ENCODE data around the gene PLAAT2.

Gene PLAAT2

GRCh38 chr11:63518548-63518947 is 44.6 kb downstream of the PLAAT2 start:
- DNase-seq (ENCODE audit: low read depth, low spot score) = no peak

GRCh38 chr11:63517156-63517555 is 46.0 kb downstream of the PLAAT2 start:
- DNase-seq (ENCODE audit: low read depth, low spot score) = no peak

GRCh38 chr11:63516109-63516508 is 47.1 kb downstream of the PLAAT2 start:
- DNase-seq (ENCODE audit: low read depth, low spot score) = no peak

GRCh38 chr11:63512816-63513215 is 50.4 kb downstream of the PLAAT2 start:
- DNase-seq (ENCODE audit: low read depth, low spot score) = no peak

GRCh38 chr11:63511048-63511748 is 52.0 kb downstream of the PLAAT2 start:
- DNase-seq (ENCODE audit: low read depth, low spot score) = no peak

GRCh38 chr11:63510360-63511047 is 52.7 kb downstream of the PLAAT2 start:
- no peak for DNase-seq (ENCODE audit: low read depth, low spot score)

- no peak for DNase-seq (ENCODE audit: low read depth, low spot score)
Observed at GRCh38 chr11:63508745-63509144, 54.4 kb downstream of the PLAAT2 start.

- peak; percentile 74 for DNase-seq (ENCODE audit: low read depth, low spot score)
Observed at GRCh38 chr11:63508009-63508408, 55.2 kb downstream of the PLAAT2 start.

- DNase-seq (ENCODE audit: low read depth, low spot score) = no peak
Observed at GRCh38 chr11:63507511-63507910, 55.7 kb downstream of the PLAAT2 start.

- DNase-seq (ENCODE audit: low read depth, low spot score) = no peak
Observed at GRCh38 chr11:63506876-63507275, 56.3 kb downstream of the PLAAT2 start.

- no peak for DNase-seq (ENCODE audit: low read depth, low spot score)
Observed at GRCh38 chr11:63505857-63506528, 57.2 kb downstream of the PLAAT2 start, which contains the start of gene LGALS12. LGALS12 (plus strand) TSS chr11:63506084; CDS start chr11:63506459, 375 bp downstream.

GRCh38 chr11:63504933-63505586 is 58.1 kb downstream of the PLAAT2 start:
- DNase-seq (ENCODE audit: low read depth, low spot score) = no peak

- no peak for DNase-seq (ENCODE audit: low read depth, low spot score)
Observed at GRCh38 chr11:63504054-63504453, 59.1 kb downstream of the PLAAT2 start.

- DNase-seq (ENCODE audit: low read depth, low spot score) = no peak
Observed at GRCh38 chr11:63503492-63503891, 59.7 kb downstream of the PLAAT2 start.

Measured in iPS DF 19.7 (cell line).